Fibroblast of gingiva (primary cell): Measurements from ENCODE around the gene OPN1LW.
"Not testable (repeated sequence)": the region's sequence is repeated elsewhere in the genome, so short reads cannot be mapped to it uniquely, and the experiment has no call there.

Source experiments
- DNase-seq: peaks from one replicate; pipeline ENCODE4 v3.0.0-alpha.2; 2011; ENCODE audit warnings: low read depth

Gene OPN1LW

DNA sequence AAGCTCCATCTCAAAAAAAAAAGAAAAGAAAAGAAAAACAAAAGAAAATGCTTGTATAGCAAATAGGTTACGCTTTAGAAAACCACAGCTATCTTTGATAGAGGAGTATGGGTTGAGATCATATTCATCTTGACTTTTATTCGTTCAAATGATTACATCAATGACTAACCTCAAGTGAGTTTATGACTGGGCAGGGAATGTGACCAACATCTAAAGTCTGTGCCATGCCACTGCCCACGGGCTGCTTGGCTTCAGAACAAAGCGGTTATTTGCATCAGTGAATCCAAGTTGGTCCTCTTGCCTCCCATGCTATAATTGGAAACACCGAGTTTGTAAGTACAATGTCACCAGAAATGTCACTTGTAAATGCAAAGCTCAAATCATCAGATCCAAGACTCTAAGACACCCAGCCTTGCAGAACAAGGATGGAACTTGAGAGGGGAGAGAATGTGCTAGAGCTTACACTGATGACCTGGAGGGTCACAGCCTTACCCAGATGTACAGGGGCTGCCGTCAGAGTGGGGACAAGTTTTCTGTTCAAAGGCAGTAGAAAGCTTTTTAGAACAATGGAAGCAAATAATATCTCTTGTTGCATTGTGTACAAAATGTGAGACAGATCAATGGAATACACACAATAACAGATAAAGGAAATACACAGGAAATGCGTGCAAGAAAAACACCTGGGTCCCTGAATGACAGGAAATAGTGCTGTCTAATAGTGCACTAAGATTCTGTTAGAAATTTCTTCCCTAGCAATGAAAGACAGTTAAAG is 8.4 kb upstream of the OPN1LW start:
- no peak for DNase-seq

DNA sequence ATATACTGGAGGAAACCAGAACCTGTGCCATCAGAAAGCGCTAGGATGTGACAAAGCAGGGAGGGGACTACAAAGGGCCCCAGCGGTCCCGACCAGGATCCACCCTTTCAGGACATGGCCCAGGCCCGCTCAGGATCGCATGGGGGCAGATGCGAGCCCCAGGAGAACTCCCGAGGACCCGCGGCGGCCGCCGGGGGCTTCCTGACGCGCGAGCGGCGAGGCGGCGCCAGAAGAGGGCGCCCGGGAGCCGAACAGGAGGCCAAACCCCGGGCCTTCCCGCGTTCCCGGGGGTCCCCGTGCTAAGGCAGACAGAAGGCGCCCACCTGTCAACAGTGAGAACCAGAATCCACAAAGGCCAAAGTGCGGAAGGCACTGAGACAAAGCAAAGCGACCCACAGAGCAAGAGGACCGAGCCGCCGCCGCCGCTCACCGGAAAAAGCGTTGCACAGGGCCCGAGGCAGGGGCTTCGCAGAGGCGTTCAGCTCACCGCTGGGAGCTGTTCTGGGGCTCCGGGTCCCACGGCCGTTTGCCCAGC is 7.3 kb upstream of the OPN1LW start:
- peak; percentile 3 for DNase-seq

DNA sequence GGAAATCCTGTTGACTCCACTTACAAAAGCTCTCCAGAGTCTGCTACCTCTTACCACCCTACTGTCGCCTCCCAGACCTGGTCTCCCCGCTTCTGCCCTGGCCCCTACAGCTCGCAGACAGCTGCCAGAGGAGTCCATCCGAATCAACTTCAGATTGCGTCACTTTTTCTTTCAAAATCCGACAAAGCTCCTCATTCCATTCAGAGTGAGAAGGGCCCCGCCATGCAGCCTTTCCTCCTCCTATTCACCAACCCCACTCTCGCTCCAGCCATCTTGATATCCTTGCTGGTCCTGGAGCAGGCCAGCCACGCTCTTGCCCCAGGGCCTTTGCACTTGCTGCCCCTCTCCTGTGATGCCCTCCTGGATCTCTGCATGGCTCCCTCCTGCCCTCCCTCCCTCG is 5.2 kb upstream of the OPN1LW start:
- no peak for DNase-seq

DNA sequence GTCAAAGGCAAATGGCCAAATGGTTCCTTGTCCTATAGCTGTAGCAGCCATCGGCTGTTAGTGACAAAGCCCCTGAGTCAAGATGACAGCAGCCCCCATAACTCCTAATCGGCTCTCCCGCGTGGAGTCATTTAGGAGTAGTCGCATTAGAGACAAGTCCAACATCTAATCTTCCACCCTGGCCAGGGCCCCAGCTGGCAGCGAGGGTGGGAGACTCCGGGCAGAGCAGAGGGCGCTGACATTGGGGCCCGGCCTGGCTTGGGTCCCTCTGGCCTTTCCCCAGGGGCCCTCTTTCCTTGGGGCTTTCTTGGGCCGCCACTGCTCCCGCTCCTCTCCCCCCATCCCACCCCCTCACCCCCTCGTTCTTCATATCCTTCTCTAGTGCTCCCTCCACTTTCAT is 3.8 kb upstream of the OPN1LW start:
- DNase-seq = no peak

DNA sequence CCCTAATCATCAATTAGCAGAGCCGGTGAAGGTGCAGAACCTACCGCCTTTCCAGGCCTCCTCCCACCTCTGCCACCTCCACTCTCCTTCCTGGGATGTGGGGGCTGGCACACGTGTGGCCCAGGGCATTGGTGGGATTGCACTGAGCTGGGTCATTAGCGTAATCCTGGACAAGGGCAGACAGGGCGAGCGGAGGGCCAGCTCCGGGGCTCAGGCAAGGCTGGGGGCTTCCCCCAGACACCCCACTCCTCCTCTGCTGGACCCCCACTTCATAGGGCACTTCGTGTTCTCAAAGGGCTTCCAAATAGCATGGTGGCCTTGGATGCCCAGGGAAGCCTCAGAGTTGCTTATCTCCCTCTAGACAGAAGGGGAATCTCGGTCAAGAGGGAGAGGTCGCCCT is 3.3 kb upstream of the OPN1LW start:
- no peak for DNase-seq

DNA sequence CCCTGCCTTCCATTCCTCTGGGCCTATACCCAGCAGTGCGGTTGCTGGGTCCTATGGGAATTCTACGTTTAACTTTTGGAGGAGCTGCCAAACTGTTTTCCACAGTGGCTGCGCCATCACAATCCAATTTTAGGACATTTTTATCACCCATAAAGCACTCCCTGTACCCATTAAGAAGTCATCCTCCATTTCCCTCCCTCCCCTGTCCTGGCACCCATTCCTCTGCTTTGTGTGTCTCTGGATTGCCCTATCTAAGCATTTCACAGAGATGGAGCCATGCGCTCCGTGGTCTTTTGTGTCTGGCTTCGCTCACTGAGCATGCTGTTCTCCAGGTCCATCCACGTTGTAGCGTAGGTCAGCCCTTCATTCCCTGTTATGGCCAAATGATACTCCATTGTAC is 1.7 kb upstream of the OPN1LW start:
- no peak for DNase-seq

DNA sequence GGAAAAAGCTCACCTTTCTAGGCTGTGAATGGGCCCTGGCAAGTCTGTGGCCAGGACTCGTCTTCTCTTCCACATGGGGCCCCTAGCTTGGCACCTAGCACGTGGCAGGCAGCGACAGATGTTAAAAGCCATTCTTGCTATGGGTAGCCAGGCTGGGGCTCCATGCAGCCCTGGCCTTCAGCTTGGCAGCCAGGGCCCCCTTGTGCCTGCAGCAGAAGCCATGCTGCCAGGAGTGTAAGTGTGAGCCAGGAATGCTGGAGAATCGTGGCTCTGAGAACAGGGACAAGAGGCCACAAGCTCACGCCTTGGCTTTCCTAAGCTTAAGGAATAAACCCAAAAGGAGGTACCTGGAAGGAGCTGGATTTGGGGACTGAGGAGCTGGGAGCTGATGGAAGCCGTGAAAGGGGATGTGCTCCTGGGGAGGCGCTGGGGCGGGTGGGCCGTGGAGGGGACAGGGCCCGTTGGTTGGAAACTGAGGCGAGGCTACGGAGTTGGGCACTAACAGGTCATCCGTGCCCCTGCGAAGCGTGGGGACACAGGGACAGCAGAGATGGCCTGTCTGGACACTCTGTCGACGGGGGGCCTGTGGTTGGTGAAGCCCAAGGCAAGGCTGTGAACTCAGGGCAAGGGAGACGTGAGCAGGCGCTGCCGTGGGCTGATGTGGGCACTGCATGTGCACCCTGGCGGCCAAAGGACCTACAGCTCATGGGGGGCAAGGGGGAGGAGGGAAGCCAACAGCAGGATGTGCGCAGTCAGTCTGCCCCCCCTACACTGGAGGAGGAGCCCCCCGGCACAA is 895 bp upstream of the OPN1LW start:
- DNase-seq = no peak

DNA sequence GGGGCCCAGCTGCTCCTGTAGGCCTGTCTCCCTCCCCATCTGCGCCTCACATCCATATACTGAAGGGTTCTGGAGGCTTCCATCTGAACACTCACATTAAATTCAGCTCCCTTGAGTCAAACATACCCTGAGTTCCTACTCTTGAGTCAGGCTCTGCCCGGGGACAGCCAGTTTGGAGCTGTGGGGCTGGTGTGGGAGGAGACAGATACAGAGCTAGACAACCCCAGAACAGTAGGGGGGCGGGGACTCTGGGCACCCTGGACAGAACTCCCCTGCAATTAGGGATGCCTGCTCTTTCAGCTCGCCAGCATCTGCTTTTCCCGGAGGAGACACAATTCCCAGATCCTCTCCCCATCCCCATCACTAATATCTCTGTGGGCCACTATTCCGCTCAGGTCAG is 7.0 kb downstream of the OPN1LW start:
- DNase-seq = not testable (repeated sequence)

DNA sequence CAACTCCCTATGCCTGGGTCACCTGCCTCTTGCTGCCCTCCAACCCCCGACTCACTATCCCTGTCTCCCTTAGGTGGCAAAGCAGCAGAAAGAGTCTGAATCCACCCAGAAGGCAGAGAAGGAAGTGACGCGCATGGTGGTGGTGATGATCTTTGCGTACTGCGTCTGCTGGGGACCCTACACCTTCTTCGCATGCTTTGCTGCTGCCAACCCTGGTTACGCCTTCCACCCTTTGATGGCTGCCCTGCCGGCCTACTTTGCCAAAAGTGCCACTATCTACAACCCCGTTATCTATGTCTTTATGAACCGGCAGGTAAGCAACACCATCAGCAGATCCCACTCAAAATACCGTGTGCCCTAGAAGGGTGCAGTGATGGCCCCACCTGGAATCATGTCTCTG is 12.2 kb downstream of the OPN1LW start:
- not testable (repeated sequence) for DNase-seq

DNA sequence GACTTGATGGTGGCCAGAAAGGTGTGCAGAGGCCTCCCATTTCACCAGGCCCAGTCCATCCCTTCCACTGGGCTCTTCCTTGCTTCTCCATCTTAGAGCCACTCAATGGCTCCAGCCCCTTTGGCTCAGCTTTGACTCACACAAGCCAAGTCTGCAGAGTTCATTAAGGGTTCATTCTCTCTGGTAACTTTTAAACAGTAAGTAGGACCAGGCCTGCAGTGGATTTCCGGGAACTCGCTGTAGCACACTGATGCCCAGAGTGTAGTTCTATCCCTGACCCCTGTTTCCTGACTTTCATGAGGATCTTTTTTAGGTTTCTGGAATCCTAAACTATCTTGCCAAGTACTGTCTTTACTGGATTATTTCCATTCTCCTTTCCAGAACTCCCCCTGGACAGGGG is 13.2 kb downstream of the OPN1LW start:
- DNase-seq = not testable (repeated sequence)

DNA sequence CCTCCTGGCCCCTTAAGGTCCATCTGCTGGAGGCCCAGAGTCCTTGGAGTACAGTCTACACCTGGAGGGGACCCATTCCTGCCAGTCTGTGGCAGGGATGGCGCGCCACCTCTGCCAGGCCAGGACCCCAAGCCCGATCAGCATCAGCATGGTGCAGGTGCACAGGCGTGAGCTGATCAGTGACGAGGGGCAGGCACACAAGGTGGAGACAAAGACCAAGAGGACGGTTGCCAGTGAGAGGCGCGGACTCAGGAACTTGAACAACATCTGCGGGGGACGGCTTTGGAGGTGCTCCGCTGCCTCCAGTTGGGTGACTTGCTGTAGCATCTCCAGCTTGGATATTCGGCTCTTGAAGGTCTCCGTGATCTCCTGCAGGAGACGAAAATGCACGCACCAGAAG is 15.3 kb downstream of the OPN1LW start:
- not testable (repeated sequence) for DNase-seq

DNA sequence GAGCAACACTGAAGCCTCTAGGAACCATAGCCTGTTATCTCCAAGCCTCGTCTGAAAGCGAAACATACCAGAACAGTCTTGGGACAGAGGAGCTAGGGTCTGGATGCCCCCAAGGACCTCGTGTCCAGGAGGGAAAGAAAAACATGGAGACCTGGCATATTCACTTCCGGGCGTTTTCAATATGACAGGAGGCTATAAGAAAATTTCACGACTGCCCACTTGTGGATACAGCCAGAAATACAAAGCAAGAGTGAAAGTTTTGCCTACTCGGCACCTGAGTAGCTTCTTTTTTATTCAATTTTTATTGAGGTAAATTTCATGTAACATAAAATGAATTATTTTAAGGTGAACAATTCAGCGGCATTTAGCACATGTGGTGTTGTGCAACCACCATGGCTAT is 20.9 kb downstream of the OPN1LW start:
- not testable (repeated sequence) for DNase-seq

DNA sequence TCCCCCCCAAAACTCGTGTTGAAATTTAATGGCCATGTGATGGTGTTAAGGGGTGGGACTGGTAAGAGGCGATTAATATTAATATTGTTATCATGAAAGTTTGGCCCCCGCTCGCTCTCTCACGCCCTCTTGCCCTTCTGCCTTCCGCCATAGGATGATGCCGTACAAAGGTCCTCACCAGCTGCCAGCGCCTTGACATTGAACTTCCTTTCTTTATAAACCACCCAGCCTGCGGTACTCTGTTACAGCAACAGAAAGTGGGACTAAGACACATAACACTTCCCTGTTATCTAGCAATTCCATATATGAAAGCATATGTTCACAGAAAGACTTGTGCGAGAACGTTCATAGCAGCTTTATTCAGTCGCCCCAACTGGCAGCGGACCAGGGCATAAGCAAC is 24.3 kb downstream of the OPN1LW start:
- DNase-seq = not testable (repeated sequence)

DNA sequence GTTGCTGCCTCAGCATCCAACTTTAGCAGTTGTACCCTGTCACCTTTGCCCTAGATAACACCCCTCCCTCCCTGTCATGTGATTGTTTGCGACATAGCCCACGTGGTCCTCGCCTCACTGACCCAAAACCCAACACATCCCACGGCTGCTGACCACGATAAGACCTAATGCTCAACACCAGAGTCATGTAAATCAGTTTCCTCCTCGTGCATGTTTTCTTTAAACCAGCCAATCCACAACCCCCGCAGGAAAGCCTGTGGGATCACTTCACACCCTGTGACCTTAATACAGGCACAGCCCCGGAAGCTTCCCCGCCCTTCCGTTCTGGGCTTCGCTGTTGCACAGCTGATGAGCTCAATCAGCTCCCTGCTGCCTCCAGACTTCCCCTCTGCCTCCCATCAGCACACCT is 28.5 kb downstream of the OPN1LW start:
- DNase-seq = not testable (repeated sequence)

DNA sequence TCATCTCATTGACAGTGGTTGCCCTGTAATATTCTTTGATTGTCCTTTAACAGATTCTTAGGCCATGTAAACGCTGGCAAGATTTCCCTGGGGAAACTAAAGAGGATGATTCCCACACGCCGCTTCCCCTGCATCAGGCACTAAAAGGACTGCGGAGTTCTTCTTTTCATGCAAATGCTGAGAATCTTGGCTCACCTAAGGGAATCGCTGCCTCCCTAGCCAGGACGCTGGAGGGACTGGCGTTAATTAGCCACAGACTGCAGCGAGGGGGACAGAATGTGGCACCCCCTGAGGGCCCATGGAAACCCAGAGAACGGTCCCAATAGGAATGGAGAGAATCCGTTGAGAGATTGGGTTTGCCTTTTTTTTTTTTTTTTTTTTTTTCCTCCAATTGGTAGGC is 30.3 kb downstream of the OPN1LW start:
- DNase-seq = not testable (repeated sequence)

DNA sequence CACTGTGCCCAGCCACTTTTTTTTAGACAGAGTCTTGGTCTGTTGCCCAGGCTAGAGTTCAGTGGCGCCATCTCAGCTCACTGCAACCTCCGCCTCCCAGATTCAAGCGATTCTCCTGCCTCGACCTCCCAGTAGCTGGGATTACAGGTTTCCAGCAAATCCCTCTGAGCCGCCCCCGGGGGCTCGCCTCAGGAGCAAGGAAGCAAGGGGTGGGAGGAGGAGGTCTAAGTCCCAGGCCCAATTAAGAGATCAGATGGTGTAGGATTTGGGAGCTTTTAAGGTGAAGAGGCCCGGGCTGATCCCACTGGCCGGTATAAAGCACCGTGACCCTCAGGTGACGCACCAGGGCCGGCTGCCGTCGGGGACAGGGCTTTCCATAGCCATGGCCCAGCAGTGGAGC is 38.3 kb downstream of the OPN1LW start, which contains the start of gene OPN1MW:
TSS of gene OPN1MW (plus strand) at position 301 of the 400 bp plus-strand sequence. CDS start at position 383, 82 bp downstream.
- not testable (repeated sequence) for DNase-seq

DNA sequence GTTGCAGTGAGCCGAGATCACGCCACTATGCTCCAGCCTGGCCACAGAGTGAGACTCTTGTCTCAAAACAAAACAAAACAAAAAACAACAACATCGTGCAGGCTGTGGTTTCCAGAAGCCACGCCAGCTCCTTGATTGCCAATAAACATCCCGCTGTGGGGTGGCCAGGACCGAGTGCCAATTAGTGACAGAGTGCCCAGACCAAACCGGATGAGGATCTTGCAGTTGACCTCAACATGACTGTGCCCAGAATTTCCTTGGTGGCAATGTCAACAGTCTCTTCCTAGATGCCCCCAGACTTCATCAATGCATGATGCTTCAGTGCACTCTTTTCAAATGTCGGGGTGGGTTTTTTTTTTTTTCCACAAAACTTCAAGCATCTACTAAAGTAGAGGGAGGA is 39.8 kb downstream of the OPN1LW start:
- not testable (repeated sequence) for DNase-seq

DNA sequence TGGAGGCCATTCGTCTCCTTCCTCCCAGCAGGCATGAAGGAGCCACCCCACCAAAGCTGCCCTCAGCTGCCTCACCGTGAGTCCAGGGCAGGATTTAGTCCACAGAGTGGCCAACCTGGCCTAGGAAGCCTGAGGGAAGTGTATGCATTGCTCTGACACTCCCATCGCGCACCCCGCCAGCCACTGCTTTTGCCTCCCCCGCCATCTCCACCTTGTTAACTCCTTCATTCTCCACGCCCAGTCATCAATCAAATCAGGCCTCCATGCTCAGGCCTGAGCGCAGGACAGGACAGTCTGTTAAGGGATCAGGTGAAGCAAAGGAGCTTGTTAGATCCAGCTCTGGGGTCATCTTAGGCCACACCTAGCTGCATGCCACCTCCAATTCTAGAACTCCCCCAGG is 48.8 kb downstream of the OPN1LW start:
- not testable (repeated sequence) for DNase-seq

DNA sequence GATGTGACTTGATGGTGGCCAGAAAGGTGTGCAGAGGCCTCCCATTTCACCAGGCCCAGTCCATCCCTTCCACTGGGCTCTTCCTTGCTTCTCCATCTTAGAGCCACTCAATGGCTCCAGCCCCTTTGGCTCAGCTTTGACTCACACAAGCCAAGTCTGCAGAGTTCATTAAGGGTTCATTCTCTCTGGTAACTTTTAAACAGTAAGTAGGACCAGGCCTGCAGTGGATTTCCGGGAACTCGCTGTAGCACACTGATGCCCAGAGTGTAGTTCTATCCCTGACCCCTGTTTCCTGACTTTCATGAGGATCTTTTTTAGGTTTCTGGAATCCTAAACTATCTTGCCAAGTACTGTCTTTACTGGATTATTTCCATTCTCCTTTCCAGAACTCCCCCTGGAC is 50.3 kb downstream of the OPN1LW start:
- DNase-seq = not testable (repeated sequence)

DNA sequence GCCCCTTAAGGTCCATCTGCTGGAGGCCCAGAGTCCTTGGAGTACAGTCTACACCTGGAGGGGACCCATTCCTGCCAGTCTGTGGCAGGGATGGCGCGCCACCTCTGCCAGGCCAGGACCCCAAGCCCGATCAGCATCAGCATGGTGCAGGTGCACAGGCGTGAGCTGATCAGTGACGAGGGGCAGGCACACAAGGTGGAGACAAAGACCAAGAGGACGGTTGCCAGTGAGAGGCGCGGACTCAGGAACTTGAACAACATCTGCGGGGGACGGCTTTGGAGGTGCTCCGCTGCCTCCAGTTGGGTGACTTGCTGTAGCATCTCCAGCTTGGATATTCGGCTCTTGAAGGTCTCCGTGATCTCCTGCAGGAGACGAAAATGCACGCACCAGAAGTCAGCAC is 52.4 kb downstream of the OPN1LW start:
- DNase-seq = not testable (repeated sequence)
